Liver (tissue), 9 donors: Measurements from ENCODE around the gene RADIL. TPM values are rescaled to one million over a fixed set of nuclear protein-coding genes. Genes with fewer than 3 reads are reported as not detected.

Experiments used
- DNase-seq: peaks from one replicate; pipeline ENCODE4 v3.0.0-alpha.2; 2017; ENCODE audit warnings: low spot score
- H3K27ac ChIP-seq, 2 donors: one replicate each; pipeline ENCODE4 v1.7.0; 2013; ENCODE audit warnings: inconsistent platforms in 2 of 2, low read length in 2 of 2, control low read depth in 1 of 2, low read depth in 1 of 2, mild to moderate bottlenecking in 1 of 2
- H3K27me3 ChIP-seq, 4 donors: one replicate each; pipeline versions ENCODE4 v1.6.1 to v1.7.0; 2013; ENCODE audit warnings: low read length in 3 of 4, inconsistent platforms in 1 of 4, mild to moderate bottlenecking in 1 of 4, moderate library complexity in 1 of 4; ENCODE audit not compliant: control insufficient read depth in 4 of 4, insufficient read depth in 4 of 4
- H3K36me3 ChIP-seq, 4 donors: one replicate each; pipeline versions ENCODE4 v1.6.1 to v1.7.0; 2013; ENCODE audit warnings: low read length in 3 of 4, mild to moderate bottlenecking in 3 of 4, low read depth in 1 of 4, moderate library complexity in 1 of 4; ENCODE audit not compliant: control insufficient read depth in 4 of 4, insufficient read depth in 3 of 4
- H3K4me1 ChIP-seq, 4 donors: one replicate each; pipeline versions ENCODE4 v1.6.1 to v1.7.0; 2013; ENCODE audit warnings: low read length in 3 of 4, mild to moderate bottlenecking in 3 of 4, moderate library complexity in 1 of 4; ENCODE audit not compliant: control insufficient read depth in 4 of 4, insufficient read depth in 4 of 4
- H3K4me3 ChIP-seq, 3 donors: one replicate each; pipeline versions ENCODE4 v1.6.1 to v1.7.0; 2013; ENCODE audit warnings: low read length in 3 of 3, control low read depth in 1 of 3, low read depth in 1 of 3, mild to moderate bottlenecking in 1 of 3
- H3K9ac ChIP-seq, 2 donors: one replicate each; pipeline ENCODE4 v1.7.0; 2013; ENCODE audit warnings: low read length in 2 of 2, mild to moderate bottlenecking in 2 of 2, moderate library complexity in 2 of 2, control low read depth in 1 of 2, low read depth in 1 of 2
- H3K9me3 ChIP-seq, 4 donors: one replicate each; pipeline versions ENCODE4 v1.6.1 to v1.7.0; 2013; ENCODE audit warnings: low read length in 3 of 4; ENCODE audit not compliant: control insufficient read depth in 4 of 4
- ATF3 ChIP-seq: IDR thresholded peaks from 2 replicates; pipeline ENCODE4 v1.6.1; 2016; ENCODE audit warnings: antibody characterized with exemption
- EGR1 ChIP-seq, 2 donors: IDR thresholded peaks; 2 replicates each; pipeline ENCODE4 v1.6.1; 2016 to 2018; ENCODE audit warnings: antibody characterized with exemption in 2 of 2, low read depth in 2 of 2
- FOXA1 ChIP-seq: IDR thresholded peaks from 2 replicates; pipeline ENCODE4 v1.6.1; 2016; ENCODE audit warnings: antibody characterized with exemption
- FOXA2 ChIP-seq: IDR thresholded peaks from 2 replicates; pipeline ENCODE4 v1.6.1; 2016; ENCODE audit warnings: antibody characterized with exemption
- GABPA ChIP-seq, 2 donors: IDR thresholded peaks in 1 of 2; conservative IDR thresholded peaks in 1 of 2; 2 replicates each; pipeline ENCODE4 v1.6.1; 2016; ENCODE audit warnings: antibody characterized with exemption in 2 of 2, mild to moderate bottlenecking in 1 of 2, moderate library complexity in 1 of 2
- HNF4A ChIP-seq, 2 donors: conservative IDR thresholded peaks; 2 replicates each; pipeline ENCODE4 v1.6.1; 2016; ENCODE audit warnings: antibody characterized with exemption in 2 of 2, mild to moderate bottlenecking in 2 of 2
- HNF4G ChIP-seq: IDR thresholded peaks from 2 replicates; pipeline ENCODE4 v1.6.1; 2016; ENCODE audit warnings: antibody characterized with exemption
- JUND ChIP-seq, 2 donors: IDR thresholded peaks; 2 replicates each; pipeline ENCODE4 v1.6.1; 2016; ENCODE audit warnings: antibody characterized with exemption in 2 of 2
- NR2F2 ChIP-seq: IDR thresholded peaks from 2 replicates; pipeline ENCODE4 v1.6.1; 2016; ENCODE audit warnings: antibody characterized with exemption
- RAD21 ChIP-seq, 2 donors: IDR thresholded peaks; 2 replicates each; pipeline ENCODE4 v1.6.1; 2016; ENCODE audit warnings: antibody characterized with exemption in 2 of 2, mild to moderate bottlenecking in 2 of 2
- RXRA ChIP-seq, 2 donors: IDR thresholded peaks; 2 replicates each; pipeline ENCODE4 v1.6.1; 2017 to 2018; ENCODE audit warnings: antibody characterized with exemption in 2 of 2, mild to moderate bottlenecking in 1 of 2
- SP1 ChIP-seq: IDR thresholded peaks from 2 replicates; pipeline ENCODE4 v1.6.1; 2018; ENCODE audit warnings: antibody characterized with exemption, mild to moderate bottlenecking
- TAF1 ChIP-seq: conservative IDR thresholded peaks from 2 replicates; pipeline ENCODE4 v1.6.1; 2016; ENCODE audit warnings: antibody characterized with exemption, mild to moderate bottlenecking
- YY1 ChIP-seq: IDR thresholded peaks from 2 replicates; pipeline ENCODE4 v1.6.1; 2016; ENCODE audit warnings: antibody characterized with exemption, mild to moderate bottlenecking
- WGBS: extraction: QIAGEN DNeasy Blood & Tissue Kit; methylation state at CpG from one replicate; pipeline ENCODE4 v1.1.7; 2013; 5-methylcytosine and 5-hydroxymethylcytosine counted together
- polyA plus RNA-seq, 2 donors: library from polyadenylated mRNA; stranded (reverse) in 1 of 2; unstranded in 1 of 2; fragments of 200-250 nt in 1 of 2; fragments of >200 nt in 1 of 2; fragmentation: Nextera tagmentation in 1 of 2; extraction: Ambion mirVana in 1 of 2; gene quantifications; one replicate each; pipeline versions ENCODE4 v1.2.1 to v1.2.3, GENCODE V29; 2013 to 2015
- total RNA-seq, 2 donors: library from RNA; depleted of rRNA; stranded (reverse); fragments of >200 nt; gene quantifications; one replicate each; pipeline ENCODE4 v1.2.3, GENCODE V29; 2014
- TF ChIP-seq, protein P1 (sequence below): IDR thresholded peaks from 2 replicates; pipeline ENCODE4 v1.6.1; 2016; ENCODE audit warnings: antibody characterized with exemption
- TF ChIP-seq, protein P2 (sequence below): IDR thresholded peaks from 2 replicates; pipeline ENCODE4 v1.6.1; 2016; ENCODE audit warnings: antibody characterized with exemption
- donor health status: healthy.
- donor health status: healthy.
- donor health status: healthy.
- donor health status: healthy.
- donor health status: healthy.

The RADIL gene
- total and polyA plus RNA-seq, 4 donors = 0.14 to 0.25 (median 0.21) TPM; not detected in 1

DNA sequence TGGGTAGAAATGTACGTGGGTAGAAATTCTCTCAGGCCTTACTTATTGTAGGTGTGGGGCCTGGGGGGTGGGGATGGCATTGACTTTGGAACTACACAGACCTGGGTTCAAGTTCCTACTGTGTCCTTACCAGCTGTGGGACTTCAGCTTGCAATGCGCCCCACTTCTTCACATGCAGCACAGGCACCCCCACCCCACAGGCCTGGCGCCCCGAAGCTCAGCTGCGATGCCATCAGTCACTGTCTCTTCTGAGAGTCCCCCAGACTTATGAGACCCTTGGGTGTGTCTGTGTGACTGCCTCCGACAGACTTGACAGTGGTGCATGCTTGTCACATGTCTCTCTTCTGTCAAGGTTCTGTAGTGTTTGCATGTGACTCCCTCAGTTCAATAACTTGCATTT, 111.2 kb downstream of the RADIL start (continued):
- TF ChIP-seq, protein P1, sequence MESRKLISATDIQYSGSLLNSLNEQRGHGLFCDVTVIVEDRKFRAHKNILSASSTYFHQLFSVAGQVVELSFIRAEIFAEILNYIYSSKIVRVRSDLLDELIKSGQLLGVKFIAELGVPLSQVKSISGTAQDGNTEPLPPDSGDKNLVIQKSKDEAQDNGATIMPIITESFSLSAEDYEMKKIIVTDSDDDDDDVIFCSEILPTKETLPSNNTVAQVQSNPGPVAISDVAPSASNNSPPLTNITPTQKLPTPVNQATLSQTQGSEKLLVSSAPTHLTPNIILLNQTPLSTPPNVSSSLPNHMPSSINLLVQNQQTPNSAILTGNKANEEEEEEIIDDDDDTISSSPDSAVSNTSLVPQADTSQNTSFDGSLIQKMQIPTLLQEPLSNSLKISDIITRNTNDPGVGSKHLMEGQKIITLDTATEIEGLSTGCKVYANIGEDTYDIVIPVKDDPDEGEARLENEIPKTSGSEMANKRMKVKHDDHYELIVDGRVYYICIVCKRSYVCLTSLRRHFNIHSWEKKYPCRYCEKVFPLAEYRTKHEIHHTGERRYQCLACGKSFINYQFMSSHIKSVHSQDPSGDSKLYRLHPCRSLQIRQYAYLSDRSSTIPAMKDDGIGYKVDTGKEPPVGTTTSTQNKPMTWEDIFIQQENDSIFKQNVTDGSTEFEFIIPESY = no peak
- no peak for TF ChIP-seq FOXA2

DNA sequence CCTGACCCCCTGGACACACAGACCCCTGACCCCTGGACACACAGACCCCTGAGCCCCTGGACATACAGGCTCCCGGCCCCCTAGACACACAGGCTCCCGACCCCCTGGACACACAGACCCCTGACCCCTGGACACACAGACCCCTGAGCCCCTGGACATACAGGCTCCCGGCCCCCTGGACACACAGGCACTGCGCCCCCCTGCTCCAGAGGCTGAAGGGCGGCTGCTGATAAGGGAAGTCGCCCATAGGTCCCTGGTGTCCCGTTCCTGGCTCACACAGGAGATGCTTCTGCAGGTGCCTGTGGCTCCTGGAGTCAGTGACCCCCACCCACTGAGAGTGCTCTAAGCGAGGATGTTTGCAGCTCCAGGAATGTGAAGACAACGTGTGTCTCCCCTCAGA, 111.8 kb downstream of the RADIL start:
- Histone ChIP-seq H3K9ac (no peak overlapping the region), H3K9me3 (no peaks in the 10 kb centered on the region), H3K36me3 (peaks cover 0 to 6% (median 1%) of the 10 kb centered on the region in 4 donors), H3K27ac (no peak overlapping the region), H3K27me3 (no peaks in the 10 kb centered on the region), H3K4me1 (peaks cover 0 to 24% (median 21%) of the 10 kb centered on the region in 4 donors), H3K4me3 (no peak overlapping the region)
- no peak for DNase-seq
- TF ChIP-seq JUND (IDR thresholded peaks at IDR 0.05) (no peak), YY1 (no peak), RAD21 (IDR thresholded peaks at IDR 0.05) (no peak), RXRA (IDR thresholded peaks at IDR 0.05) (no peak), HNF4A (conservative IDR thresholded peaks at IDR 0.05) (no peak), ATF3 (no peak), TAF1 (no peak), FOXA2 (no peak), FOXA1 (no peak), EGR1 (IDR thresholded peaks at IDR 0.05; ENCODE audit: low read depth in 2 of 2) (no peak), SP1 (no peak), HNF4G (no peak), GABPA (IDR thresholded peaks at IDR 0.05 in 1 of 2, conservative IDR thresholded peaks at IDR 0.05 in 1 of 2) (no peak), NR2F2 (no peak)
- TF ChIP-seq, protein P1 = no peak
- TF ChIP-seq, protein P2, sequence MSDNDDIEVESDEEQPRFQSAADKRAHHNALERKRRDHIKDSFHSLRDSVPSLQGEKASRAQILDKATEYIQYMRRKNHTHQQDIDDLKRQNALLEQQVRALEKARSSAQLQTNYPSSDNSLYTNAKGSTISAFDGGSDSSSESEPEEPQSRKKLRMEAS = no peak
- 81% methylated on average over 9 of the region's 9 CpGs for WGBS

DNA sequence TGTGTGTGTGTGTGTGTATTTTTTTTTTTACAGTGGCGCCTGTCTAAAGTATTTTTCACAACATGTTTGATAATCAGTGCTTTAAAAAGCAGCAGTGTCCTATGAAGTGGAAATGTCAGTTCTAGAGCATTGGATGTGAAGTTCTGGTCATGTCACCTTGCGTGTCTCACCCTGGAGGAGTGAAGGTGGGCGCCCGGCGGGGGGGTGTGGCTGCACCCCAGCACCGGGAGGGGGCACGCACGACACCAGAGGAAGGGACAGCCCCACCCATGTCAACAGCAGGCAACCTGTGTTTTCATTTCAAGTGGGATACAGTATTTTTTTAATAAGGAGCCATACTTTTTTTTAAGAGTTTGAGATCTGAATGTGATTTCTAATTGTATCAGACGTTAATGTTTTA, 112.6 kb downstream of the RADIL start:
- WGBS = 85% methylated on average over 9 of the region's 9 CpGs
- H3K9ac ChIP-seq = no peak overlapping the region
- no peak for DNase-seq
- H3K4me1 ChIP-seq = peaks cover 0 to 16% (median 13%) of the 10 kb centered on the region in 4 donors
- H3K4me3 ChIP-seq = no peak overlapping the region
- H3K27ac ChIP-seq = no peak overlapping the region
- peaks cover 0 to 6% (median 1%) of the 10 kb centered on the region in 4 donors for H3K36me3 ChIP-seq
- H3K9me3 ChIP-seq = no peaks in the 10 kb centered on the region
- TF ChIP-seq HNF4A (conservative IDR thresholded peaks at IDR 0.05) = no peak
- no peak for TF ChIP-seq JUND (IDR thresholded peaks at IDR 0.05)
- TF ChIP-seq FOXA2 = no peak
- H3K27me3 ChIP-seq = no peaks in the 10 kb centered on the region
